ENCODE measurements around the gene HIPK2. TPM values are rescaled to one million over a fixed set of nuclear protein-coding genes. Genes with fewer than 3 reads are reported as not detected.

Gene HIPK2
- total RNA-seq, 1 donor from 2014 or later, result 72.3 TPM

DNA sequence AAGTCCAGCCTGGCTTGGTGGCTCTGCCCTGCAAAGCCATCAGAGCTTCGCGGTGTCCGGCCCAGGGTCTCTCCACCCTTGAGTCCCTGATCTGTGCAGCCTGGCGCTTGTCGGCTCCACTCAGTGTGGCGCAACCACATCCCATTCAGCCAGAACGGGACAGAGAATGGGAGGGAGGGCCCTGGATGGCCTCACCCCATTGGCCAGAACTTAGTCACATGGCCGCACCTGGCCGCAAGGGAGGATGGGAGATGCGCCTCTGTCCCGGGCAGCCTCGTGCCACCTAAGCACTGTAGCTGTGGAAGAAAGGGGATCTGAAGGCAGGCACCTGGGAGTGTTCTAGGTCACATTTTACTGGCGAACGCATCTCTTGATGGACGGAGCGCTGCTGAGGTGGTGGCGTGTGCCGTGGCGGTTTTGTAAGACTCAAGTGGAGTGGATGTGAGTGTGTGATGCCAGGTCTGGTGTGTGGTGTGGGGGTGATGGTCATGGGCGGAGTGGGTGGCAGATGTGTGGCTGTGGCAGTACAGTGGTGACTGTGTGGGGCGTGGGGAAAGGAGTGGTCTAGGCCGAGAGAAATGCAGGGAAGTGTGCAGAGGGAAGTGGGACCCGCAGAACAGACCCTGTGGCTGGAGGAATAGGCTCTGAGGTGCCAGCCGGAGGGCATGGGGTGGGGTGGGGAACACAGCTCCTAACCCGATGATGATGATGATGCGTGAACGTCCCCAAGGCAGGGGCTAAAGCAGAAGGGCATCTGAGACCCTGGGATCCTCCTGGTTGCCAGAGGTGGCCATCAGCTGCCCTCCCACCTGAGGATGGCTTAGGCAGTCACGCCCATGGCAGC lies 235.3 kb downstream of the HIPK2 start:
- TF ChIP-seq, protein P1, sequence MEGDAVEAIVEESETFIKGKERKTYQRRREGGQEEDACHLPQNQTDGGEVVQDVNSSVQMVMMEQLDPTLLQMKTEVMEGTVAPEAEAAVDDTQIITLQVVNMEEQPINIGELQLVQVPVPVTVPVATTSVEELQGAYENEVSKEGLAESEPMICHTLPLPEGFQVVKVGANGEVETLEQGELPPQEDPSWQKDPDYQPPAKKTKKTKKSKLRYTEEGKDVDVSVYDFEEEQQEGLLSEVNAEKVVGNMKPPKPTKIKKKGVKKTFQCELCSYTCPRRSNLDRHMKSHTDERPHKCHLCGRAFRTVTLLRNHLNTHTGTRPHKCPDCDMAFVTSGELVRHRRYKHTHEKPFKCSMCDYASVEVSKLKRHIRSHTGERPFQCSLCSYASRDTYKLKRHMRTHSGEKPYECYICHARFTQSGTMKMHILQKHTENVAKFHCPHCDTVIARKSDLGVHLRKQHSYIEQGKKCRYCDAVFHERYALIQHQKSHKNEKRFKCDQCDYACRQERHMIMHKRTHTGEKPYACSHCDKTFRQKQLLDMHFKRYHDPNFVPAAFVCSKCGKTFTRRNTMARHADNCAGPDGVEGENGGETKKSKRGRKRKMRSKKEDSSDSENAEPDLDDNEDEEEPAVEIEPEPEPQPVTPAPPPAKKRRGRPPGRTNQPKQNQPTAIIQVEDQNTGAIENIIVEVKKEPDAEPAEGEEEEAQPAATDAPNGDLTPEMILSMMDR (IDR thresholded peaks at IDR 0.05), result no peak
- Mint-ChIP-seq H3K4me1 (ENCODE audit: low read depth) (no peaks in the 10 kb centered on the region), H3K27ac (ENCODE audit: unreplicated experiment) (no peak overlapping the region), H3K36me3 (ENCODE audit: low read depth) (no peaks in the 10 kb centered on the region), H3K9me3 (ENCODE audit: low read depth) (no peaks in the 10 kb centered on the region), H3K27me3 (ENCODE audit: low read depth) (peaks cover 13% of the 10 kb centered on the region), H3K4me3 (ENCODE audit: unreplicated experiment) (peak overlapping the region; percentile 16)
- DNase-seq (ENCODE audit: low spot score), result no peak

DNA sequence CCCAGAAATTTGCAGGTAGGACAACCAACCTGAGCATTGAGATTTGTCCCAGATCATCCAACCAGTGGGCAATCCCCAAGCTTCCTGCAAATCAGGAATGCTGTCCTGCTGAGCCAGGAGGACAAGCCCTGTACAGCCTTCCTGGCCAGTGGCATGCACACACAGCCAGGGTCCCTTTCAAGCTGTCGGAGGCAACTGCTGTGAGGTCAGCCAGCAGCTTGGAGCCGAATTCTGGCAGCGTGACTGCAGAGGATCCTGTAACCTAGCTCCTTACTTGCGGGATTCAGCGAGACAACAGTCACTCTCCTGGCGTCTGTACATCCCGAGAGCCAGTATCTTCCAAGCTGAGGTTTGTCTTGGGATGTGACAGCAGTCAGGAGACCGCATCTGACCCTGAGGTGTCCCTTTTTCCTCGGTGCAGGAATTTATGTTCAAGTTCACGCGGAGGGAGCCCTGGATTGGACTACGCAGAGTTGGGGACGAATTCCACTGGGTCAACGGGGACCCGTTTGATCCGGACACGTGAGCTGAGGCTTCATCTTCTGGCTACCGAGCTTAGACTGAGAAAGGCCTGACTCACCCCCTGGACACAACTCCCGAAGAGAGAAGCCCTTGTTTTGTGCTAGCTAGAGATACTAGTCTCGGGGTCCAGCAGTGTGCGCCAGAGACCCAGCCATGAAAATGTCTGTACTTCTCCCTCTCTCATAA lies 236.0 kb downstream of the HIPK2 start:
- no peaks in the 10 kb centered on the region for H3K4me1 Mint-ChIP-seq (ENCODE audit: low read depth)
- no peak overlapping the region for H3K4me3 Mint-ChIP-seq (ENCODE audit: unreplicated experiment)
- H3K36me3 Mint-ChIP-seq (ENCODE audit: low read depth), result no peaks in the 10 kb centered on the region
- H3K27me3 Mint-ChIP-seq (ENCODE audit: low read depth), result peaks cover 13% of the 10 kb centered on the region
- TF ChIP-seq, protein P1 (IDR thresholded peaks at IDR 0.05), result no peak
- DNase-seq (ENCODE audit: low spot score), result no peak
- H3K27ac Mint-ChIP-seq (ENCODE audit: unreplicated experiment), result no peak overlapping the region
- H3K9me3 Mint-ChIP-seq (ENCODE audit: low read depth), result no peaks in the 10 kb centered on the region

DNA sequence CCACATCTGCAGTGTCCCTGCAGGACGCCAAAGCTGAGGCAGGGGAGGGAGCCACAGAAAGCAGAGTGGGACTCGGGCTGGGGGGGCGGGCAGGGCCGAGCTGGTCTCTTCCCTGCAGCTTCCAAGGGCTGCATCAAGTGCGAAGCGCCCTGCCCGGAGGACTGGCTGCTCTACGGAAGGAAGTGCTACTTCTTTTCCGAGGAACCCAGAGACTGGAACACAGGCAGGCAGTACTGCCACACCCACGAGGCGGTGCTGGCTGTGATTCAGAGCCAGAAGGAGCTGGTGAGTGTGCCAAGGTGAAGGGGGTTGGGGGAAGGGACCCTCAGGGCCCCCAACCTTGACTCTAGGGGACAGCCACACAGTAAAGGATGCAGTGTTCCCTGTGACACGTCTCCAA lies 237.6 kb downstream of the HIPK2 start:
- Mint-ChIP-seq H3K36me3 (ENCODE audit: low read depth) (no peaks in the 10 kb centered on the region), H3K9me3 (ENCODE audit: low read depth) (no peaks in the 10 kb centered on the region), H3K27ac (ENCODE audit: unreplicated experiment) (no peak overlapping the region), H3K4me1 (ENCODE audit: low read depth) (no peaks in the 10 kb centered on the region), H3K27me3 (ENCODE audit: low read depth) (peaks cover 16% of the 10 kb centered on the region), H3K4me3 (ENCODE audit: unreplicated experiment) (no peak overlapping the region)
- DNase-seq (ENCODE audit: low spot score), result no peak
- TF ChIP-seq, protein P1 (IDR thresholded peaks at IDR 0.05), result no peak

DNA sequence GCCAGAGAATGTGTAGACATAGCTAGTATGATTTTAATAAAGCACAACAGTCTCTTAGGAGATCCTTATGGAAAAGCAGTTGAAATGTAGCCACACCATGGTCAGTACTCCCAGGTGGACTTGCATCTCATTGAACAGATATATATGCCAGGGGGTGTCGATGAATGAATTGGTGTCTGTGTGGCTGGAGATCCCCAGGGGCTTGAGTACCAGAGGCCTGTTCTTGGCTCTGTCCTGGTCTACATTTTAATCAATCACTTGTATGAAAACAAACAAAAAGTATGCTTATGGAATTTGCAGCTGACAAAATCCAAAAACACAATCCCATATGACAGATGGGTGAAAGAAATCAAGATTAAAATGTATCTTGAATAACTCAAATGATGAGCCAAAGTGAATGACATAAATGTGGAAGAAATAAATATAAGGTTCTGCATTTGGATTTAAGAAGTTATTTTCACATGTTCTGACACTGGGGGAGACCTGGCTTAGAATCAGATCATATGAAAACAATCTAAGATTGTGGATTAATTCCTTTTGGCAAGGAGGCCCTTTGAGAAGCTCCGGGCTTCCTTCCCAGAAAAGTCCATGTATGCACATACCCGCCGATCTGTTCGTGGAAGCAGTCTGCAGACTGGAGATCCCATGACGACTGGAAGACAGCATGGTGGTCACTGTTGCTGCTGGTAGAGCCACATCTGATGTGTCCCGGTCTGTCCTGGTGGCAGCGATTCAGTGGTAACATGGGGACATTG lies 238.7 kb downstream of the HIPK2 start:
- no peaks in the 10 kb centered on the region for H3K36me3 Mint-ChIP-seq (ENCODE audit: low read depth)
- TF ChIP-seq, protein P1 (IDR thresholded peaks at IDR 0.05), result no peak
- no peak overlapping the region for H3K27ac Mint-ChIP-seq (ENCODE audit: unreplicated experiment)
- H3K4me1 Mint-ChIP-seq (ENCODE audit: low read depth), result no peaks in the 10 kb centered on the region
- H3K9me3 Mint-ChIP-seq (ENCODE audit: low read depth), result no peaks in the 10 kb centered on the region
- peaks cover 19% of the 10 kb centered on the region for H3K27me3 Mint-ChIP-seq (ENCODE audit: low read depth)
- no peak overlapping the region for H3K4me3 Mint-ChIP-seq (ENCODE audit: unreplicated experiment)
- DNase-seq (ENCODE audit: low spot score), result no peak

DNA sequence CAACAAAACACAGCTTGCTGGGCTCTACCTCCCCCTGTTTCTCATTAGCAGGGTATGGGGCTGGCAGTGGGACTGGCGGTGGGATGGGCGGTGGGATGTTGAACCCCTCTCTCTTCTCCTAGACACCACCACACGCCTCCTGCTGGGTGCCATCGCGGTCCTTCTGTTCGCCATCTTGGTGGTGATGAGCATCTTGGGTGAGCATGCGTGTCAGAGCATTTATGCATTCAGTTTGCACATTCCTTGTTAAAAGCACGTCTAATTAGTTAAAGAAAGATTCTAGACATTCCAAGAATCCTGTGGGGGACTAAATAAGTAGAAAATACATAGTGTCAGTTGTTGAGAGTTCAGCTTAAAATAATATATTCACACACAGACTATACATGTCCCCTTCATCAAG lies 241.6 kb downstream of the HIPK2 start:
- Mint-ChIP-seq H3K27me3 (ENCODE audit: low read depth) (peaks cover 25% of the 10 kb centered on the region), H3K27ac (ENCODE audit: unreplicated experiment) (no peak overlapping the region), H3K4me1 (ENCODE audit: low read depth) (no peaks in the 10 kb centered on the region), H3K36me3 (ENCODE audit: low read depth) (peaks cover 2% of the 10 kb centered on the region), H3K9me3 (ENCODE audit: low read depth) (peaks cover 2% of the 10 kb centered on the region), H3K4me3 (ENCODE audit: unreplicated experiment) (no peak overlapping the region)
- no peak for DNase-seq (ENCODE audit: low spot score)
- TF ChIP-seq, protein P1 (IDR thresholded peaks at IDR 0.05), result no peak
